K562 (cell line): ENCODE results near the gene XPO4. TPM values are rescaled to one million over a fixed set of nuclear protein-coding genes. Genes with fewer than 3 reads are reported as not detected.
"Not testable (repeated sequence)": the region's sequence is repeated elsewhere in the genome, so short reads cannot be mapped to it uniquely, and the experiment has no call there.

Source experiments
- ATAC-seq: fragments of 200-7000 bp; cut with Tn5 transposase; 3 replicates; pipeline ENCODE4 v1.9.1; 2020; ENCODE audit warnings: moderate library complexity
- BruUV-seq: library from RNA; stranded (reverse); fragments of 400-500 nt; replicated peaks from 2 replicates; lab custom pipeline; 2021; lab: Mats Ljungman, UMichigan
- CTCF ChIA-PET: fragments of 300-600 bp; formaldehyde crosslinking; extraction: SDS; loops from one replicate; lab custom pipeline; 2021; ENCODE audit warnings: low intra/inter-chr PET ratio; lab: Yijun Ruan, JAX
- POLR2A ChIA-PET: fragments of 300-600, 350-650 bp; sonication (Branson Sonifier 250); formaldehyde crosslinking; extraction: SDS; loops from one replicate; lab custom pipeline; 2021; ENCODE audit warnings: antibody characterized with exemption, inconsistent platforms; lab: Yijun Ruan, JAX
- DNase-seq, 4 experiments: peaks; one replicate each; pipeline versions ENCODE4 v3.0.0 to v3.0.0-alpha.2; 2011 to 2018; ENCODE audit warnings: low spot score in 3 of 4, mixed read lengths in 3 of 4; ENCODE audit errors: extremely low read depth in 1 of 4
- FAIRE-seq: peaks from 2 replicates; lab custom pipeline; 2011; peaks lifted over from hg19 to GRCh38; lab: Jason Lieb, UNC
- H2AFZ ChIP-seq: 2 replicates; pipeline ENCODE4 v1.6.0; 2011; ENCODE audit warnings: low read depth, low read length, control low read depth, inconsistent platforms
- H3K27ac ChIP-seq: fragments of 200-600 bp; 3 replicates; pipeline ENCODE4 v1.8.0; 2011; ENCODE audit warnings: low read depth, mild to moderate bottlenecking, control low read depth, inconsistent platforms, low read length, moderate library complexity, mixed read lengths; ENCODE audit errors: extremely low read depth
- H3K27me3 ChIP-seq, 2 experiments: fragments of 300-600 bp in 1 of 2; 2 replicates in 1 of 2; 3 replicates in 1 of 2; pipeline versions ENCODE4 v1.6.0 to v1.8.0; 2011; ENCODE audit warnings: inconsistent platforms in 2 of 2, low read length in 2 of 2, mild to moderate bottlenecking in 1 of 2, mixed read lengths in 1 of 2, moderate library complexity in 1 of 2; ENCODE audit not compliant: control insufficient read depth in 2 of 2, insufficient read depth in 2 of 2
- H3K36me3 ChIP-seq: fragments of 300-600 bp; 3 replicates; pipeline ENCODE4 v1.8.0; 2011; ENCODE audit warnings: mild to moderate bottlenecking, low read length, inconsistent platforms; ENCODE audit not compliant: control insufficient read depth, insufficient read depth
- H3K4me1 ChIP-seq, 2 experiments: fragments of 200-600 bp in 1 of 2; replicated peaks in 1 of 2; 2 replicates in 1 of 2; 3 replicates in 1 of 2; pipeline versions ENCODE4 v1.5.1 to v1.8.0; 2011; ENCODE audit warnings: inconsistent platforms in 2 of 2, low read length in 2 of 2, mild to moderate bottlenecking in 1 of 2, mixed read lengths in 1 of 2, moderate library complexity in 1 of 2; ENCODE audit not compliant: control insufficient read depth in 2 of 2, insufficient read depth in 2 of 2
- H3K4me2 ChIP-seq: 2 replicates; pipeline ENCODE4 v1.6.1; 2011; ENCODE audit warnings: low read length, control low read depth, inconsistent platforms, mixed read lengths; ENCODE audit not compliant: insufficient read depth
- H3K4me3 ChIP-seq: fragments of 200-600 bp; sonication (generic), shearing (Covaris generic); 2 replicates; pipeline ENCODE4 v1.5.1; 2016; ENCODE audit warnings: control low read depth, inconsistent platforms
- H3K79me2 ChIP-seq: fragments of 200-600 bp; 3 replicates; pipeline ENCODE4 v1.8.0; 2011; ENCODE audit warnings: low read length, inconsistent platforms; ENCODE audit not compliant: control insufficient read depth, insufficient read depth
- H3K9ac ChIP-seq, 2 experiments: 2 replicates each; pipeline versions ENCODE4 v1.6.0 to v1.6.1; 2011; ENCODE audit warnings: low read depth in 2 of 2, low read length in 2 of 2, control low read depth in 1 of 2, inconsistent platforms in 1 of 2, mild to moderate bottlenecking in 1 of 2, mixed read lengths in 1 of 2; ENCODE audit not compliant: insufficient read depth in 1 of 2
- H3K9me1 ChIP-seq: one replicate; pipeline ENCODE4 v1.6.0; 2011; ENCODE audit warnings: inconsistent platforms, mild to moderate bottlenecking, low read length, moderate library complexity; ENCODE audit not compliant: control insufficient read depth, insufficient read depth
- H3K9me3 ChIP-seq: replicated peaks from 2 replicates; pipeline ENCODE4 v1.5.1; 2011; ENCODE audit warnings: low read depth, low read length, inconsistent platforms; ENCODE audit not compliant: control insufficient read depth, insufficient read depth
- H4K20me1 ChIP-seq: replicated peaks from 2 replicates; pipeline ENCODE4 v1.6.1; 2011; ENCODE audit warnings: low read length, inconsistent platforms, mixed read lengths; ENCODE audit not compliant: control insufficient read depth, insufficient read depth
- MAFG ChIP-seq: fragments of 450-650 bp; conservative IDR thresholded peaks from 2 replicates; pipeline ENCODE4 v1.6.1; 2016; ENCODE audit warnings: missing genetic modification characterization, missing compliant biosample characterization
- NR2C2 ChIP-seq, 2 experiments: fragments of 200-800 bp in 1 of 2; sonication (Bioruptor generic) in 1 of 2; sonication (generic) in 1 of 2; formaldehyde crosslinking in 1 of 2; IDR thresholded peaks; 2 replicates each; pipeline versions ENCODE4 v1.6.1 to v1.8.0; 2016 to 2022; ENCODE audit warnings: mild to moderate bottlenecking in 1 of 2, missing compliant biosample characterization in 1 of 2, missing genetic modification characterization in 1 of 2, missing genetic modification reagents in 1 of 2
- POLR2AphosphoS5 ChIP-seq: IDR thresholded peaks from 2 replicates; pipeline ENCODE4 v1.6.1; 2011; ENCODE audit warnings: mild to moderate bottlenecking, low read depth, low read length, moderate library complexity; ENCODE audit not compliant: control insufficient read depth, insufficient read depth
- RFX1 ChIP-seq: fragments of 450-650 bp; IDR thresholded peaks from 2 replicates; pipeline ENCODE4 v1.6.1; 2016; ENCODE audit warnings: mild to moderate bottlenecking, moderate library complexity
- RFX7 ChIP-seq: fragments of 250-450 bp; sonication (Bioruptor Pico); IDR thresholded peaks from 2 replicates; pipeline ENCODE4 v1.5.1; 2021; ENCODE audit warnings: mild to moderate bottlenecking
- STAG1 ChIP-seq: sonication (generic); formaldehyde crosslinking; IDR thresholded peaks from 2 replicates; pipeline ENCODE4 v1.5.0; 2020; ENCODE audit warnings: missing genetic modification reagents, borderline replicate concordance
- ZMIZ1 ChIP-seq, 2 experiments: fragments of 150-350 bp in 1 of 2; IDR thresholded peaks; 2 replicates each; pipeline ENCODE4 v1.6.1; 2012 to 2016; ENCODE audit warnings: low read depth in 2 of 2, low read length in 2 of 2, mild to moderate bottlenecking in 1 of 2, moderate library complexity in 1 of 2
- ZNF384 ChIP-seq: IDR thresholded peaks from 2 replicates; pipeline ENCODE4 v1.6.1; 2012; ENCODE audit warnings: low read depth, low read length, improper control_type of control experiment
- WGBS: fragments of 100-300 bp; shearing (Covaris generic); methylation state at CpG from one replicate; pipeline ENCODE4 v1.1.6; 2016; ENCODE audit warnings: low coverage, mixed read lengths; ENCODE audit not compliant: insufficient coverage; ENCODE audit errors: missing lambda C conversion rate; 5-methylcytosine and 5-hydroxymethylcytosine counted together
- in situ Hi-C: fragments of 300-500 bp; cut with MboI; formaldehyde crosslinking; loops from 4 replicates; pipeline ENCODE4 v1.15.0; 2018; ENCODE audit warnings: inconsistent platforms, mixed read lengths
- intact Hi-C: fragments of 100-400 bp; cut with micrococcal nuclease; formaldehyde crosslinking; loops from 2 replicates; pipeline ENCODE4 v1.14.2; 2022
- polyA plus RNA-seq, 8 experiments: library from polyadenylated mRNA; depleted of rRNA in 4 of 8; stranded (reverse) in 5 of 8; unstranded in 3 of 8; fragments of >200 nt; fragmentation: Nextera tagmentation in 2 of 8; fragmentation: Illumina TruSeq in 1 of 8; extraction: Ambion mirVana in 2 of 8; extraction: Trizol in 1 of 8; gene quantifications; 2 replicates each; pipeline versions ENCODE4 v1.2.1 to v1.2.3, GENCODE V29; 2011 to 2014; ENCODE audit warnings: inconsistent platforms in 1 of 8, missing spikeins in 1 of 8
- total RNA-seq, 7 experiments: library from RNA; depleted of rRNA in 6 of 7; stranded (reverse); fragments of >200 nt in 6 of 7; fragmentation: Illumina TruSeq in 2 of 7; extraction: Trizol in 2 of 7; gene quantifications; 2 replicates each; pipeline versions ENCODE4 v1.2.1 to v1.2.3, GENCODE V29; 2011 to 2021; ENCODE audit warnings: low replicate concordance in 1 of 7

The XPO4 gene
- total and polyA plus RNA-seq, 9 of the 15 experiments (the other 6 are each of a cell fraction or from before 2014, with no cell fraction given) = 5.5 to 25.1 (median 17.5) TPM

GRCh38 chr13:20925395-20925790, 22.8 kb upstream of the XPO4 start:
- FAIRE-seq = not testable (repeated sequence)

GRCh38 chr13:20924758-20925394, 22.3 kb upstream of the XPO4 start:
- ChIA-PET CTCF (interaction anchor here (0.7 to 1.8 kb wide), 3 partner anchors 19 to 431 kb away, joined by 3 to 31 read pairs (median 8); no protein-coding TSS in a partner anchor), POLR2A (interaction anchor here (0.5 to 0.6 kb wide), 2 partner anchors 220 to 725 kb away, joined by 3 read pairs; no protein-coding TSS in a partner anchor)
- FAIRE-seq = peak; percentile 88
- no peaks in the 10 kb centered on the region for H3K27me3 ChIP-seq
- intact Hi-C loops = loop anchor here (1.0 to 5.0 kb wide), 3 partner anchors 212 to 728 kb away; no protein-coding TSS in a partner anchor
- in situ Hi-C loops = loop anchor here (5.0 to 10.0 kb wide), 2 partner anchors 210 to 433 kb away; no protein-coding TSS in a partner anchor
- H4K20me1 ChIP-seq = no peaks in the 10 kb centered on the region
- H3K4me3 ChIP-seq = no peak overlapping the region
- H3K9me1 ChIP-seq = no peaks in the 10 kb centered on the region
- no peaks in the 10 kb centered on the region for H3K4me1 ChIP-seq
- no peak overlapping the region for H2AFZ ChIP-seq
- H3K9me3 ChIP-seq = no peaks in the 10 kb centered on the region
- H3K4me2 ChIP-seq = no peak overlapping the region
- BruUV-seq = no TSS peak
- no peak overlapping the region for H3K27ac ChIP-seq
- H3K9ac ChIP-seq = no peak overlapping the region
- WGBS = 33% methylated on average over 3 of the region's 3 CpGs
- DNase-seq = peak; percentile 26 to 82 (median 33)
- H3K36me3 ChIP-seq = no peaks in the 10 kb centered on the region
- peak; percentile 87 for ATAC-seq
- H3K79me2 ChIP-seq = no peaks in the 10 kb centered on the region
- TF ChIP-seq STAG1 (CRISPR knock-in tag) (peak; percentile 32; the same call in 1 of the 2 replicates), RFX7 (CRISPR knock-in tag) (no peak), NR2C2 (CRISPR knock-in tag; IDR thresholded peaks at IDR 0.05) (no peak), NR2C2 (tag; IDR thresholded peaks at IDR 0.05) (no peak), ZNF384 (0 out of 2 replicates have a peak, but pooled peaks have one; percentile 19), POLR2AphosphoS5 (no peak), MAFG (tag) (no peak), RFX1 (0 out of 2 replicates have a peak, but pooled peaks have one; percentile 39), ZMIZ1 (IDR thresholded peaks at IDR 0.05; ENCODE audit: low read depth in 2 of 2, low read length in 2 of 2) (no peak)

More at GRCh38 chr13:20925395-20925790, 22.8 kb upstream of the XPO4 start:
- H3K4me1 ChIP-seq, H3K27me3 ChIP-seq, H3K9me3 ChIP-seq, H3K4me2 ChIP-seq, H3K9ac ChIP-seq, ATAC-seq, H4K20me1 ChIP-seq, H3K9me1 ChIP-seq, DNase-seq, H3K36me3 ChIP-seq, BruUV-seq, H2AFZ ChIP-seq, H3K4me3 ChIP-seq, H3K79me2 ChIP-seq, H3K27ac ChIP-seq: not testable (repeated sequence)
- CTCF ChIA-PET = interaction anchor here (1.6 to 1.8 kb wide), 2 partner anchors 213 to 431 kb away, joined by 8 to 31 read pairs; no protein-coding TSS in a partner anchor
- intact Hi-C loops = loop anchor here (1.0 to 5.0 kb wide), 3 partner anchors 213 to 728 kb away; no protein-coding TSS in a partner anchor
- in situ Hi-C loops = loop anchor here (5.0 to 10.0 kb wide), 2 partner anchors 211 to 433 kb away; no protein-coding TSS in a partner anchor
- WGBS = 32% methylated on average over 7 of the region's 13 CpGs
- POLR2A ChIA-PET = interaction anchor here (0.5 to 0.7 kb wide), 3 partner anchors 23 to 726 kb away, joined by 3 read pairs; partner anchors contain the start of gene XPO4
